GM12865 (cell line): ENCODE measurements around the gene NYAP2.

Source experiments
- DNase-seq: peaks from one replicate; pipeline ENCODE4 v3.0.0; 2010; ENCODE audit warnings: low read depth
- H3K4me3 ChIP-seq: 2 replicates; pipeline ENCODE4 v1.5.1; 2011; ENCODE audit warnings: mild to moderate bottlenecking, low read depth, low read length, control low read depth
- CTCF ChIP-seq: IDR thresholded peaks from 2 replicates; pipeline ENCODE4 v1.5.1; 2011; ENCODE audit warnings: low read length, control low read depth, low read depth, inconsistent platforms; ENCODE audit not compliant: insufficient read depth; ENCODE audit errors: missing control alignments

The NYAP2 gene

GRCh38 chr2:225438248-225438647, 38.7 kb downstream of the NYAP2 start:
- TF ChIP-seq CTCF = no peak
- no peak for DNase-seq
- H3K4me3 ChIP-seq = no peak overlapping the region

DNA sequence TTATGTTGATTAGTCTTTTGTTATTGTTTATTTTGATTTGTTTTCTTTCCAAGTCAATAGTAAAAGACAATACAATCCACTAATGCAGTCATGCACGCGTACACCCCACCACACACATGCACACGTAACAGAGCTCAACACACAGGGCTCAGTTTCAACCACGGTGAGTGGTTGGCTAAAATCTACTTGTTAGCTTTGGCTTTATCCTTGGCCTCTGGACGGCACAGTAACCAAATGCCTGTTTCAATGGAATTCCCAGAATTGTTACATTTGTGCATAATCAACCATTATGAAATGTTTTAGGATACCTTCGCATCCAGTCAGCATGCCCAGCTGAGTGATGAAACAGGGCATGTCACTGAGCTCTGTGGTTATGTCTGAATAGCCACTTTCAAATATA, 53.2 kb downstream of the NYAP2 start:
- no peak overlapping the region for H3K4me3 ChIP-seq
- no peak for TF ChIP-seq CTCF
- DNase-seq = no peak

GRCh38 chr2:225454412-225454811, 54.9 kb downstream of the NYAP2 start:
- TF ChIP-seq CTCF = no peak

GRCh38 chr2:225456619-225457260, 57.2 kb downstream of the NYAP2 start:
- no peak overlapping the region for H3K4me3 ChIP-seq
- no peak for DNase-seq
- no peak for TF ChIP-seq CTCF

More at GRCh38 chr2:225454412-225454811, 54.9 kb downstream of the NYAP2 start:
- no peak for DNase-seq
- H3K4me3 ChIP-seq = no peak overlapping the region

GRCh38 chr2:225457482-225457881, 58.0 kb downstream of the NYAP2 start:
- no peak for DNase-seq
- TF ChIP-seq CTCF = no peak
- H3K4me3 ChIP-seq = no peak overlapping the region

- no peak overlapping the region for H3K4me3 ChIP-seq
- no peak for TF ChIP-seq CTCF
- DNase-seq = no peak
These were observed 59.1 kb downstream of the NYAP2 start for GRCh38 chr2:225458431-225459117.
